Keratinocyte (primary cell): ENCODE results near the gene E2F6.

Experiments
- EZH2 ChIP-seq: IDR thresholded peaks from one replicate; pipeline ENCODE4 v1.6.1; 2012; ENCODE audit warnings: inconsistent platforms, mild to moderate bottlenecking, low read length, moderate library complexity
- TF ChIP-seq, protein P1 (sequence below), 3 experiments: IDR thresholded peaks in 1 of 3; conservative IDR thresholded peaks in 1 of 3; optimal IDR thresholded peaks in 1 of 3; 2 replicates in 2 of 3; 3 replicates in 1 of 3; pipeline versions ENCODE3 to v1.5.1; 2011; ENCODE audit warnings: low read length in 3 of 3, mild to moderate bottlenecking in 3 of 3, moderate library complexity in 2 of 3, control low read depth in 1 of 3, inconsistent platforms in 1 of 3; ENCODE audit not compliant: insufficient read depth in 2 of 3; ENCODE audit errors: extremely low read depth in 1 of 3

DNA sequence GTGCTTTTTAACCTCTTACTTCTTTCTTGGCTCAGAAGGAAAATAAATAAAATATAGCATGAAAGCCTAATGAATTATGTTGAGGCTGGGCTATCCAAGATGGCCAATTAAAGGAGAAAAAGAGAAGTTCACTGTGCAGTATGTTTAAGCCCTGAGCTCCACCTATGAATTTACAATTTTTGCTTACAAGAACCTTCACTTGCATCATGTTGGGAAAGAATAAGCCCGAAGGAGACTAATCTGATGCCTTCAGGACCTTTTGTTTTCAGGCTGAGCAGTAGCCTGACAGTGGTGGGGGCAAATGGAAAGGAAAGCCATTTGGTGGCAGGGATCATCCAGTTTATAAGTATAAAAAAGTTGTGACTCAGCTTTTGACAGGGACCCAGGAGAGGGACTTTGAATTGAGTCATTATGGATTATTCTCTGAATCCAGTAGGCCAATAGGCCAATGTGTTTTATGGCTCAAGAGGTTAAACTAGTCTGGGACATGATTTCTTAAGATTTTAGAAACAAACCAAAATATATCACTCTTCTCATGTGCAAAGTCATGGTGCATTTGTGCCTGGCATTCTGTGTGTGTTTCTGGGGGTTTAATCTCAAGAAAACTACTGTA, 56.9 kb downstream of the E2F6 start:
- TF ChIP-seq, protein P1, sequence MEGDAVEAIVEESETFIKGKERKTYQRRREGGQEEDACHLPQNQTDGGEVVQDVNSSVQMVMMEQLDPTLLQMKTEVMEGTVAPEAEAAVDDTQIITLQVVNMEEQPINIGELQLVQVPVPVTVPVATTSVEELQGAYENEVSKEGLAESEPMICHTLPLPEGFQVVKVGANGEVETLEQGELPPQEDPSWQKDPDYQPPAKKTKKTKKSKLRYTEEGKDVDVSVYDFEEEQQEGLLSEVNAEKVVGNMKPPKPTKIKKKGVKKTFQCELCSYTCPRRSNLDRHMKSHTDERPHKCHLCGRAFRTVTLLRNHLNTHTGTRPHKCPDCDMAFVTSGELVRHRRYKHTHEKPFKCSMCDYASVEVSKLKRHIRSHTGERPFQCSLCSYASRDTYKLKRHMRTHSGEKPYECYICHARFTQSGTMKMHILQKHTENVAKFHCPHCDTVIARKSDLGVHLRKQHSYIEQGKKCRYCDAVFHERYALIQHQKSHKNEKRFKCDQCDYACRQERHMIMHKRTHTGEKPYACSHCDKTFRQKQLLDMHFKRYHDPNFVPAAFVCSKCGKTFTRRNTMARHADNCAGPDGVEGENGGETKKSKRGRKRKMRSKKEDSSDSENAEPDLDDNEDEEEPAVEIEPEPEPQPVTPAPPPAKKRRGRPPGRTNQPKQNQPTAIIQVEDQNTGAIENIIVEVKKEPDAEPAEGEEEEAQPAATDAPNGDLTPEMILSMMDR (optimal IDR thresholded peaks at IDR 0.05 in 1 of 3, IDR thresholded peaks at IDR 0.05 in 1 of 3, conservative IDR thresholded peaks at IDR 0.05 in 1 of 3; ENCODE audit: extremely low read depth in 1 of 3, insufficient read depth in 2 of 3, low read length in 3 of 3), result no peak
- no peak for TF ChIP-seq EZH2
